Vagina (tissue), 2 donors: ENCODE data around the gene POLRMT.

Experiments
- CTCF ChIP-seq, 3 experiments: fragments of 450-650 bp in 2 of 3; fragments of 200-600 bp in 1 of 3; sonication (generic) in 1 of 3; IDR thresholded peaks; one replicate each; pipeline ENCODE4 v1.5.1; 2017 to 2019; ENCODE audit warnings: antibody characterized with exemption in 3 of 3, mild to moderate bottlenecking in 2 of 3, moderate library complexity in 2 of 3
- POLR2AphosphoS5 ChIP-seq, 2 donors: sonication (generic); formaldehyde crosslinking; IDR thresholded peaks; one replicate each; pipeline ENCODE4 v1.9.0; 2017; ENCODE audit warnings: antibody characterized with exemption in 2 of 2, mild to moderate bottlenecking in 2 of 2, low read depth in 1 of 2; ENCODE audit not compliant: insufficient read depth in 1 of 2

GRCh38 chr19:585551-586110, 47.7 kb downstream of the POLRMT start:
- TF ChIP-seq CTCF (IDR thresholded peaks at IDR 0.05): no peak
- TF ChIP-seq POLR2AphosphoS5 (IDR thresholded peaks at IDR 0.05; ENCODE audit: insufficient read depth in 1 of 2, low read depth in 1 of 2): no peak
